A549 treated with CpdA at 1 μM for 4 hours (cell line): ENCODE measurements around the gene DNAH14. TPM values are rescaled to one million over a fixed set of nuclear protein-coding genes. Genes with fewer than 3 reads are reported as not detected.

Experiments used
- total RNA-seq: library from RNA; stranded (reverse); fragments of 200-300 nt; extraction: Qiagen RNA extraction; gene quantifications from 5 replicates; pipeline ENCODE4 v1.2.3, GENCODE V29; 2022; ENCODE audit warnings: low read depth

DNAH14 gene
- total RNA-seq, result 13.5 to 17.0 TPM (median 16.0 TPM) in 5 replicates

GRCh38 chr1:224929335-224930237 is at the start of gene DNAH14:
DNAH14 (plus strand) TSS chr1:224929675; CDS start chr1:224952703, 23,028 bp downstream.

GRCh38 chr1:225427235-225428067 is 498.0 kb downstream of the DNAH14 start, which contains the start of gene LBR:
LBR (minus strand) TSS chr1:225428038; CDS start chr1:225424075, 3,963 bp downstream.

